ENCODE measurements around the gene SLC9A9. TPM values are rescaled to one million over a fixed set of nuclear protein-coding genes. Genes with fewer than 3 reads are reported as not detected.

SLC9A9 gene
- total RNA-seq, 4 donors from 2014 or later: 15.1 to 41.1 (median 20.7) TPM

DNA sequence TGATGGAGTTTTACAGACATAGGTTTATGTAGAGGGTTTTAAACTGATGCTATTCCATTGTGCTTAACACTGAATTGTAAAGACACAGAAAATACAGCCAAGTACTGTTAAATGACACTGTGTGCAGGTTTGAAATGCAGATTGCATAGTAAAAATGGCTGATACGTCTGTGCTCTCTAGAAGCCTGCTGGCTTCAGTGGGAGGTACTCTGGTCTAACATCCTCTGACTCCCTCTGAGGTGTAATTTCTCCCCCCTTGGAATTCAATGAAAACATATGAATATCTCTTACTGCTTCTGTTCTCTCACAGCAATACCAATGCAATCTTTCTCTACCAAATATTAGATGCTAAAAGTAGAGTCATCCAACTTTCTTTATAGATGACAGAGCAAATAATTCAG lies 176.6 kb downstream of the SLC9A9 start:
- no peak for TF ChIP-seq CTCF (IDR thresholded peaks at IDR 0.05; ENCODE audit: low read depth)

- TF ChIP-seq CTCF (IDR thresholded peaks at IDR 0.05; ENCODE audit: low read depth): no peak
Observed at GRCh38 chr3:143668924-143669790, 179.1 kb downstream of the SLC9A9 start.

DNA sequence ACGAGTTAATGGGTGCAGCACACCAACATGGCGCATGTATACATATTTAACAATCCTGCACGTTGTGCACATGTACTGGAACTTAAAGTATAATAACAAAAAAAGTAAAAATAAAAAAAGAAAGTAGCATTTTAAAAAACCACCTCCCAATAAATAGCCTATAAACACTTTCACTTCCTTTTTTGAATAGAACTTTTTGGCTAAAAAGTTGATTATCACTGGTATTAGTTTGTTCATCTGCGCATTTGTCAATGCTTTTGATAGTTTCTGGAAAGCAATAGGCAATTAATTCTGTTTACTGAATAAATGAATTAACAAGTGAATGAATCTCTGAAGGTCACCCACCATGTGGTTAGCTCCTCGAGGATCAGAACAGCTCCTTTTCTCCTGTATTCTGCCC lies 179.9 kb downstream of the SLC9A9 start:
- TF ChIP-seq CTCF (IDR thresholded peaks at IDR 0.05; ENCODE audit: low read depth): no peak

- TF ChIP-seq CTCF (IDR thresholded peaks at IDR 0.05; ENCODE audit: low read depth): no peak
Observed at GRCh38 chr3:143661677-143662076, 186.6 kb downstream of the SLC9A9 start.

DNA sequence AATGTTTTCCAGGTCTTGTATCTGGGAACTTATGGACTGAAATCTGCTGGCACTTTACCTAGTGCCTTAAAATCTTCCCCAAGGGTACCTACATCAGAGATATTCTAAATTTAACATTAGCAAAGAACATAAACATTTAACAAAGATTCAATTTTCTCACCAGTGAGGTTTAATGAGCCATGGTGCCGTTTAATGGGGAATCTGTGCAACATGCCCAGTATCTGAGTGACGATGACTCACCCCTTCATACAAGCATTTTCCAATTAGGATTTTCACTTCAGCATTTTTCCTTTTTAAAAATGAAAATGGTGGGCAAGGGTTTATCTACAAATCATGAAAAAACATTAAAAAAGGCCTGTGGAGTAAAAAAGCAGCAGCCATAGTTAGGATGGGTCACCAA lies 189.4 kb downstream of the SLC9A9 start:
- no peak for TF ChIP-seq CTCF (IDR thresholded peaks at IDR 0.05; ENCODE audit: low read depth)

- TF ChIP-seq CTCF (IDR thresholded peaks at IDR 0.05; ENCODE audit: low read depth): no peak
Observed at GRCh38 chr3:143658116-143658515, 190.2 kb downstream of the SLC9A9 start.

DNA sequence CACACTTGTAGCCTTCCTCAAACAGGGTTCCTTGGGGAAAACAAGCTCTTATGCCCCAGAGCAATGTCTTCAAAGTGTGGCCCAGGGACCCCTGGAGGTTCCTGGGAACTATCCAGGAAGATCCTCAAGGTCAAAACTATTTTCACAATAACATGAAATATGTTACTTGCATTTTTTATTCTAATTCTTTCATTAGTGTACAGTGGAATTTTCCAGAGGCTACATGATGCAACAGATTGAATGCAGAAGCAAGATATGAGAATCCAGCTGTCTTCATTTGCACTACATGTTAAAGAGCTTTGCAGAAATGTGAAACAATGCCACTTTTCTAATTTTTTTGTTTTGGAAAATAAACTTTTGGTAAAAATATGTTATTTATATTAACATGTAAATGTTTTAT lies 190.9 kb downstream of the SLC9A9 start:
- TF ChIP-seq CTCF (IDR thresholded peaks at IDR 0.05; ENCODE audit: low read depth): no peak
